ENCODE results near the gene DPY19L1.
A peak's percentile ranks its signal among the peaks of the same experiment; 100 is the strongest.
"Not testable (repeated sequence)": the region's sequence is repeated elsewhere in the genome, so short reads cannot be mapped to it uniquely, and the experiment has no call there.

The DPY19L1 gene

DNA sequence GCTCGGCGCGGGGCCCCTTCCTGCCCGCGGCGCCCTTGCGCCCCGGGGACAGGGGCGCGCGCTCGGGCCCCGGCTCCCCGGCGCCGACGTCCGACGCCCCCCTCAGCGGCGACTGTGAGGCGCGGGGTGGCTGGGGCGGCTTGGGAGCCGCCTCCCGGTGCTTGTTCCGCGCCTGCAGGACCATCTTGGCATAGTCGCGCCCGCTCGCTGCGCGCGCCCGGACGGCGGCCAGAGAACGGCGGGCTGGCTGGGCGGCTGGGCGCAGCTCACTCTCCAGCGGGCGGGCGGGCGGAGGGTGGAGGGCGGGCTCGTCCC, at the start of gene DPY19L1:
Gene DPY19L1 (minus strand): TSS at position 275 of the 315 bp plus-strand sequence. CDS start 91 bp downstream, at position 184.
- DNase-seq, result no peak

DNA sequence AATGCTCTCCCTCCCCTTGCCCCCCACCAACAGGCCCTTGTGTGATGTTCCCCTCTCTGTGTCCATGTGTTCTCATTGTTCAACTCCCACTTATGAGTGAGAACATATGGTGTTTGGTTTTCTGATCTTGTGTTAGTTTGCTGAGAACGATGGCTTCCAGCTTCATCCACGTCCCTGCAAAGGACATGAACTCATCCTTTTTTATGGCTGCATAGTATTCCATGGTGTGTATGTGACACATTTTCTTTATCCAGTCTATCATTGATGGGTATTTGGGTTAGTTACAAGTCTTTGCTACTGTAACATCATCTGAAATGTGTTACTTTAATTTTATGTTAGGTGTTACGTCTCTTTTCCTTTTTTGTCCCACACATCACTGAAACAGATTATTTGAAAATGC, 42.2 kb upstream of the DPY19L1 start:
- not testable (repeated sequence) for DNase-seq

DNA sequence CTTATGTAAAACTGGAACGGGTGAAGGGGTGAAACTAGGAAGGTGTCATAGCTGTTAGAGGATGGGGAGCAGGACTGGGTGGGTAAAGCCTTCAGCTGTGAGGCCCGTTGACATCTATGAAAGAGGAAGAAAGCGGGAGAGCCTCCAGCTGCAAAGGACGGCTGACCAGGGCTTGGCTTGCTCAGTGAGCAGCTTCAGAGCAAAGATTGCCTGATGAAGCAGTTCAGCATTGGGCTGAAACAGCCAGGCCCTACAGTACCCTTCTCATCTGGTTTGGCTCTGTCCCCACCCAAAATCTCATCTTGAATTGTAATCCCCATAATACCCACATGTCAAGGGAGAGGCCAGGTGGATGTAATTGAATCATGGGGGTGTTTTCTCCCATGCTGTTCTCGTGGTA, 36.7 kb upstream of the DPY19L1 start:
- not testable (repeated sequence) for DNase-seq

DNA sequence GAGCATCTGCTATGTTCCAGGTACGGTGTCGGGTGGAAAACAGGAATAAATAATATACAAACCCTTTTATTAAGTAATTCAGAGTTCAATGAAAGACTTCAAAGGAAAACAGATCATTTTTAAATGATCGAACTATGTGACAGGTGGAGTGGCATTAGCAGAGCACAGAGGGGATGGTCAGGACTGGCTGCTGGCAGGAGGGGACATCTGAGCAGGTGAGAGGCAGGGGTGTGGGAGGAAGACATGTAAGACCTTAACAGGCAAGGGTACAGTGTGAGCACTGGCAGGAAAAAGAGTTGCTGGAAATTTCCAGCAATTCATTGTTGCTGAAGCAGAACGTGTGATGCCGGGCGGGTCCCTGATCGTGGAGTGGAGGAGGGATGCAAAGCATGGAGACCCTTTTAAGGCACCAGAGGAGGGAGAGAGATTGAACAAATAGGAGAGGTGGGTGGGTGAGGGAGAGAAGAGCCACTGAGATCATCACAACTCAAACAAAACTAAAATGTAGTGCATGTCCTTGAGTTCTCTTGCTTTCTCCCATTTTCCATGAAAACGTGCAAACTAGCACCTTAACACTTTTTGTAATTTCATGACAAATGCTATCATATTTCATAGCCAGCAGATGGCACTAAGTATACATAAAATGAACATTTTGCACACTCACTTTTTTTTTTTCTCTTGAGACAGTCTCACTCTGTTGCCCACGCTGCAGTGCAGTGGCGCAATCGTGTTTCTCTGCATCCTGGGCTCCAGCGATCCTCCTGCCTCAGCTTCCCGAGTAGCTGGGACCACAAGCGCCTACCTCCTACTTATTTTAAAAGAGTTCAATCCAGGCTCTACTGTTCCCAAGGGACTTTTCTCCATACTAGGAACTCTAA, 35.9 kb upstream of the DPY19L1 start:
- DNase-seq, result peak; percentile 8

DNA sequence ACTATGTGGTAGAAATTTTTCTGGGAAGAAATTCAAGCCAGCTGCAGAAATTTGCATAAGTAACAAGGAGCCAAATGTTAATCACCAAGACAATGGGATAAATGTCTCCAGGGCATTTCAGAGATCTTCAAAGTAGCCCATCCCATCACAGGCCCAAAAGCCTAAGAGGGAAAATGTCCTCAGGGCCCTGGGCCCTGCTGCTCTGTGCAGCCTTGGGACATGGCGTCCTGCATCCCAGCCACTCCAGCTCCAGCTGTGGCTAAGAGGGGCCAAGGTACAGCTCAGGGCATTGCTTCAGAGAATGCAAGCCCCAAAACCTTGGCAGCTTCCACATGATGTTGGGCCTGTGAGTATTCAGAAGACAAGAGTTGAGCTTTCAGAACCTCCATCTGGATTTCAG, 31.8 kb upstream of the DPY19L1 start:
- not testable (repeated sequence) for DNase-seq

DNA sequence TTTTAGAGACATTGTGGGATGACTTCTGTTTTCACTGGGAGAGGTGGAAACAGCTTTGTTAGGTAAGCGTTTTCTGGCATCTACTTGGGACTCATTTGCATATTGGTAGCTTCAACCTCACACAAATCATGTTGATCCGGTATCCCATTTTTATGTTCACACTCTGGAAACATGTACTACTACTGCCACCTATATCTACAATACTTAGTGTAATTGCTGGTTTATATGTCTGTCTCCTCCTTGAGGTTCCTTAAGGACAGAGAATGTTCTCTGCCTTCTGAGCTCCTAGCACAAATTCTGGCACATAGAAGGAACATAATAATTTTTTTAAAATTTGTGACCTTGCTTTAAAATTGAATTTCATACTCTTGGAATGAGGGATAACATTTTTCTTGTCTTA, 28.1 kb upstream of the DPY19L1 start:
- DNase-seq, result not testable (repeated sequence)

DNA sequence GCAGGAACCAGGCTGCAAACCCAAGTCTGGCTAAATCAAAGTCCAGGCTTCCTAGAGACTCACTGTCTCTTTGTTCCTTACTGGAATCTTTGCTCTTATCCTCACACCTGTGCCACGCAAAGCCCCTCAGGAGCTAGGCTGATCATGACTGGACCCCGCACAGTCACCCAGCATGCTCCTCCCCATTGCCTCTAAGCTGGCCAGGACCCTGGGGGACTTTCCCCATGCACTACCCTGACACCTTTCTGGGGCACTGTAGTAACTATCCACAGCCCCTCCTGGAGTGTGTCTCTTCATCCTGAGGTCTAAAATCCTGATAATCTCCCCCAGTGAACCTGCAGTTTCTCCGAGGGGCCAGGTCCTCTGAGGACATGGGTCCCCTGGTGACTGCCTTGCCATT, 21.3 kb upstream of the DPY19L1 start:
- DNase-seq, result not testable (repeated sequence)

DNA sequence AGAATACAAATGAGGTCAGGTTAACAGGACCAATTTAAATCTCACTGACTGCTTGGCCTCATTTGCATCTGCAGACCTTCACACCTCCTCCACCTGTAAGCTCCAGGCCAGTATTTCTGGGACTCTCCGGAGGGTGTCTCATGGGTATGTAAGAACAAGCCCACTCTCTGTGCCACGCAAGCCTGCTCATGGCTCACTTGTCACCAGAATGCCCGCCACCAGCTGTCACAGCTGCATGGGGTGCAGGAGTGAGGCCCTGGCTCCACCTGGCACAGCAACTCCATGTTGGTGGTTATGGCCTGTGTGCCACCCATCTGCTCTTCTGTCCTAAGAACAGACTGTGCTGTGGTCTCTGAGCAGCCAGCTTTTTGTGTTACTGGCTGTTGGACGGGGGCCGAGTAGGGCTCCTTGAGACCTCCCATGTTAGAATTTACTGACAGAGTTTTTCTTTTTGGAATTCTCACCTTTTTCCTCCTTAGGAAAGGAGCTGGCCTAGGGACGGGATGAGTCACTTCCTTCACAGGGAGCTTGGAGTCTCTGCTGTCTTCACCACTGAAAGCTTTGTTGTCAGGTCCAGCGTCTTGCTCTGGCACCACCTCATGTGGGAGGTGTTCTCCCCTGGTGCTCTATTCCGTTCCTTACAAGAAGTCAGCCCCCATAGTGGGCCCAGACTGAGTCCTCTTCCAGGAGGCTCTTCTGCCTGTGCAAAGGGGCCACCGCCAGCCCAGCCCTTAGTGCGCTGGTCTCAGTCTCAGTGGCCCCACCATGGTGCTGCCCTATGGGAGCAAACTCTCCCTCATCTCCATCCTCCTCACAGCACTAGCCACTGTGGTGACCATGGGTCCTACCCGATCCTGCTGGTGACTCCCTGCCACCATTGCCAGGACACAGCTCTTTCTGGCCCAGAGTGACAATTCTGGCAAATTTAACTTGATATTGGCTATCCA, 20.5 kb upstream of the DPY19L1 start:
- DNase-seq, result not testable (repeated sequence)

DNA sequence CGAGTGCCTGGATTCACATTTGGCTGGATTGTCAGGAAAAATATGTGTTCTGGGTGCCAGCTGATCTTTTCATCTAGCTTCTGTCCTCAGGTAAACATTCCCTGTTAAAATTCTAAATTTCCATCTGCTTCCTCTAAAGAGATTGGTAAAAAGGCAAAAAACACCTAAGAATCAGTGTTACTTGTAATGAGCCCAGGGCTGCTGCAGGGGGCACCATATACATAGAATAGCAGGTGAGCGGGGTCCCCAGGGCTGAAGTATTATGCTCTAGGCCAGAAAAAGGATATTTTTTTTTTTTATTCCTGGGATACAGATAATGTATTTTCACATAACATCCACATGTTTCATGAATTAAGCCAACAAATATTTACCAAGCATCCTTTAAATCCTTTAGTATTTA, 18.4 kb upstream of the DPY19L1 start:
- DNase-seq, result not testable (repeated sequence)

DNA sequence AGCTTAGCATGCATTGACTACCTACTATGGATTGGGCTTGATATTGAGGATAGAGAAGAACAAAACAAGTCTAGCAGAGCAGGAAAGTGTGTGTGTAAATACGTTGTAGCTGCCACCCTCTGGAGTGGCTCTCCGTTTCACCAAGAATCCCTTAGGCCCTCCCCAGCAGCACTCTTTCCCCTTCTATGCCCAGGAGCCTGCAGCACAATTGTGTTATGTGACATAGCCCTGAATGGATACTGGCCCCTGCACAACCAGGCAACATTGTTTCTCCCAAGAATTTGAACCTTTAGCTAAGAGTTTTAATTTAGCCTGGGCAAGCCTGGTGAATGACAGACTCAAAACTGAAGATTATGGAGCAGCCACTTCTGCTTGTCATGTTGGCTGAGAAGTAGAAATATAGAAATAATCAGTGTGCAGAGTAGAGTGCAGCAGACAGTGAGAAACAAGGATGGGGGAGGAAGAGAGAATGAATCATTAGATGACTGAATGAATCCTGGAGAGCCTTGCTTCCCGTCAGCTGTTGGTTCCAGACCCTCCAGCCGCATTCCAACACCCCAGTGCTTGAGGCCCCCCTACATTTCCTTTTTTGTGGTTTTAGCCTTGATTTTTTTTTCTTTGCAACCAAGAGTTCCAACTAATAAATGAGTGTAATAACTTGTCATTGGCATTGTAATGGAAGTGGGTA, 16.3 kb upstream of the DPY19L1 start:
- DNase-seq, result not testable (repeated sequence)

DNA sequence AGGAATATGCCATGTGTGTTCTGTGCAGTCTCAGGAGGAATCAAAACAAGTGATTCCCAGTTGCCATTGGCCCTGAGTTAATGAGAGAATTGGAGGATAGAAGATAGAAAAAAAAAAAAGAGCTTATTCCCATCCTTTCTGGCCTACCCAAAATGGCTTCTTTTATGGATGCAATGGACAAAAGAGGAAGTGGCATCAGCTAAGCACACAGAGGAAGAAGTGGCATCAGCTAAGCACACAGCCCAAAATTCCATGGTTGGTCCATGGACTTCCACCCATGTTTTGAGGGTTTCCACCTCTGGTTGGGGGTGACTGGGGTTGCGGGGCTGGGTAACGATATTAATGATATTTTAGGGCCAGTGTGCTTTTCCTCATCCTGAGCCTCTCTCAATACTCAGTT, 11.1 kb upstream of the DPY19L1 start:
- not testable (repeated sequence) for DNase-seq

DNA sequence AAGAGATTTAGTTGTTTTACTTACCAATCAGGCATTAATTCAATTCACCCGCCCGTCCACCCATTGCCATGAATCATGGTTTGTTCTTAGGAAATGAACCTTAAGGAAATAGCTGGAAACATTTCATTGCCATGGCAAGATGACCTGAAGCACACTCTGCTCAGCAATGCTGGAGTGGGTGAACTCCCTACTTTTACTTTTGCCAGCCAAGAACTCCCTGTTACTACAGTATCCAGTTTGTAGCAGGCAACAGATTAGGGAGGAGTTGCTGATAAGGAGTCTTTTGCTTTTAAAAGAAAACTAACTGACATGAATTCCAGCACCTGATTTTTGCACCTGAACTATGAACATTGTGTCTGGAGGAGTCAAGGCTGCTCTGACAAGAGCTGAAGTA, 10.6 kb upstream of the DPY19L1 start:
- DNase-seq, result not testable (repeated sequence)

DNA sequence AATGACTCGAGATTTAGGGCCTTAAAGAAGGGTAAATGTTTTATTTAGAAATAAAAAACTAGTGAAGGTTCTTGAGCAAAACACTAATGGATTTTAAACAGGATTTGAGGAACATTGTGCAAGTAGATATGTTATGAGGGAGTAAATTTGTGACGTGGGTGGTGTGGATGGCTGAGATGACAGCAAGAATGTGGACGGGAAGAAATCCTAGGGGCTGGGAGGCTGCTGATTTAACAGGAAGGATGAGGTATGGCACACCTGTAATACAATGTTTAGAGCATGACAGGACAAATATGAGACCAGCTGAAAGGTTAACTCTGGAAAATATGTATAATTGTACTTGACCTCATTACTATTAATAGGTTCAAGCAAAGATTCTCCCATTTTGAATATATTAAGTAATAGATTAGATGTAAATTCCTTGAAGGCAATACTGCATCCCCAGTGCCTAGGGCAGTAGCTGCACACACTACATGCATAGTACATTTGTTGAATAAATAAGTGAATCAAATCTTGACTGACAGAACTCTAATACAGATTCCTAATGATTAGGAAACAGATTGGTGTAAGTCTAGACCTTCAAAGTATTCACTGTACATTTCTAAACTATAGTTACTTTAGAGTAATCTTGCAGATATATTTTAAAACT, 10.1 kb upstream of the DPY19L1 start:
- not testable (repeated sequence) for DNase-seq

DNA sequence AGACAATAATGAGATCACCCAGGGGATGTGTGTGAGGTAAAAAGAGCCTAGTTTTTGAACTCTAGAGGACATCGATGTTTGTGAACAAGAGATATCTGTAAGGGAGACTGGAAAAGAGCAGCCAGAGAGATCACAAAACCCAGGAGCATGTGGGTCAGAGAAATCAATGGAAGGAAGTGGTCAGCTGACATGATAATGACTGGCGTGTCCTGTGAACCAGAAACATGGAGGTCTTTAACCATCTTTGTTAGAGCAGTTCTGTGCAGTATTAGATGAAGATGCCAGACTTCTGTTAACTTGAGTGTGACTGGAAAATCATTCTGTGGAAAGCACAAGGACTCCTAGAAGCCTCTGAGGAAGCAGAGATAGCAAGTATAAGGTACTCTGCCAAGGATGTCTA, 6.0 kb upstream of the DPY19L1 start:
- DNase-seq, result not testable (repeated sequence)

DNA sequence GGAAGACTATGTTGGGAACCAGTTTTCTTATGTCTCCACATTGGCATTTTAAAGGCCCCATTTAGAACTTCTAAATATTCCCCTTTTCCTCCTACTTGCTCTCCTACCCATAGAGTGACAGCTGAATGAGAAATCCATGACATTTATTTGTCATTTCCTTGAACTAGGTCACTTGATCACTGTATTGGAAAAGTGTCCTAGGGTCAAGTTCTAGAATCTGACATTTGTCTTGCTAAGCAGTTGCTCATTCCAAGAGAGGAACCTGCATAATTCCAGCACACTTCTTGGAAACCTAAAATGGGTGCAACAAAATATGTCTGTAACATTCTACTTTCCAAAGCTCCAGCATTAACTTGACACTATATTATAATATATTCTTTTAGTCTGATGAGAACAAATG, 3.6 kb upstream of the DPY19L1 start:
- DNase-seq, result no peak

DNA sequence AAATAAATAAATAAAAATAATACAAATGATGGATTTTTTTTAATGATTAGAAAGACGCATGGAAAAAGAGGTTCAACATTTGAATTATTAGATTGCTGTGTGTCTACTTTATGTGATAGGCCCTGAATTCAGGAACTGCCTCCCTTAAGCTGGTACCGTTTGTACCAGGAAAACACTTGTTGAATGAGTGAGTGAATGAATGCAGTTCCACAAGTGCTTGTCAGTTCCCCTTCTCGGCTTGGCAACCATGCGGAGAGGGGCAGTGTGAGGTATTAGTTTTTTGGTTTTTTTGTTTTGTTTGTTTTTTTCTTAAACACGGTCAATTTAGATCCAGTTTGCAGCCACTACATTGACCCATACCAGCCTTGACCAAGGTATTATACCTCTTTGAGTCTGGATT, 2.1 kb upstream of the DPY19L1 start:
- no peak for DNase-seq

DNA sequence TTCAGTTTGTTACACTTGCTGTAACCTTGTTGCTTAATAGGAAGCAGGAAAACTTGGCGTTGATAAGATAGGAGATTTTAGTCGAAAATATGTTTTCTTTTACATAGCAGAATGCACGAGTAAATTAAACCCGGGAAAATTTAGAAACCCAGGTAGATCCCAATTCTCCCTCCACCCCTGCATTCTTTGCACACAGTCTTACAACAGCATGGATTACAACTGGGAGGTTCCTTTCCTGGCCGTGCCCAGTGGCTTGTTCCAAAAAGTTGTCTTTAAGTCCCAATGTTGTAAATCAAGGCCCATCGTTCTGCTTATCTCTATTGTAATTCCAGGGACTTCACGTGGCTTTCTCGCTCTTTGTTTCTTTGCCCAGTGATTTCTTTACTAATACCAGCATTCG, 1.1 kb upstream of the DPY19L1 start:
- DNase-seq, result no peak

DNA sequence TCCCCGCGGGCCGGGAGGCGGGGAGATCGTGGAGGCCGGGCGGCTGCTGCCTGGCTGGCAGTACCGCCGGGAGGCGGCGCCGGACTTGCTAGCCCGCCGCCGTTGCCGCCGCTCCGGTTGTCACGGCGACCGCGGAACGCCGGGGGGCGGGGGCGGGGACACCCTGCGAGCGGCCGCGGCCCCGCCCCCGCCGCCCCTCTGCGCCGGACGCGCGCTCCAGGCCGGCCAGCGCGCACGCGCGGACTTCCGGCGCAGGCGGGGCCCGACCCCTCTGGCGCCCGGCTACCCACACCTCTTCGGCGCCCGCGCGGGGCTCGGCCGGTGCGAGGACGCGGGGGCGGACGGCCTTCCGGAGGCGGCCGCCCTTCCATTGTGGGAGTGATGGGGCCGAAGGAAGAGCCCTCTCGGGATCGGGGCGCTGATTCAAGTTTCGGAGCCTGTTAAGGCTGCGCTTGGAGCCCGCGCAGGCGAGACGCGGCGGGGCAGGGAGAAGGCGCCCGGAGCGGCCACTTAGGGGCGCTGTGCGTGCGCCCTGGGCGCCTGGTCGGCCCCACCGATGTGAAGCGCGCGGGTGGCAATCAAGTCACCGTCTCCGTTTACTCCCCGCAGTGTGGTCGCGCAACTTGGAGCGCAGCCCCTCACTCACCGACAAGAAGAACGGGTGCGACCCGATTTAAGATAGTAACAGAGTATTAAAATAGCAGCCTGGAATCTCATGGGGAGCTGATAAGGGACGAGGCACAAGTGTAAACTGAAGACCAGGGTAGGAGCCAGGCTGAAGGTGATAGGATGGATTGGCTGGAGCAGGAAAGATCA, 449 bp upstream of the DPY19L1 start:
- peak; percentile 74 for DNase-seq

DNA sequence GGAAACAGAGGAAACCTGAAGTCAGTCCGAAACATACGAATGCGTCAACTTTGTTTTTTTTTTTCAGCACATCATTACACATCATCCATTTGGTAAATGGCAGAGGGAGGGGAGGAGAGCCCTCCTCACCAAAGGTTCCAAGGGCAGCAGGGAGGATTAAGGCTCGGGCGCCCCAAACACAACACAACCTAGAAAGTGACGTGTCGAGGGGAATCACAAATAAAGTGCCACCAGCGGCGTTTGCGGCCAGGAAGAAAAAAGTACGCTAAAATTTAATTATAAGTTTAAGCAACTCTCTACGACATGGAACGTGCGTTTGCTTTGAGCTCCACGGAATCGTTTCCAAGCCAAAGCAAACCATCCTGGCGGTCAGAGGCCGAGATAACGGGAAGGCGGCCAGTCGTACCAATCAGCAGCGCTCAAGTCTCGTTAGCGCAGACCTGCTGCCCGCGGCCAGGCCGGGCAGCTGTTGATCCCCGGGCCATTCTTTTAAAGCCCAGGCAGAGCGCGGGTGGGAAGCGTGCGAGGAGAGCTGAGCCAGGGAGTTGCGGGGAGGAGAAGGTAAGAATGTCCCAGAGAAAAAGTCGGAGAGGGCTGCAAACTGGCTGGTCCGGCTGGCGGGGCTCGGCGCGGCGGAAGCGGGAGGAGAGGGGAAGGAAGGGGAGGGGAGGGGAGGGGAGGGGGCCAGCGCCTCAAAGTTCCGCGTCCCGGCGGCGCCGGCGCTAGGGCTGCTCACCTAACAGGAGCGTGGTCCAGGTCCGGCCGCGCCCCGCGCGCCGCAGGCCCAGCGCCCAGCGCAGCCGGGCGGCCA, 719 bp downstream of the DPY19L1 start:
- DNase-seq, result peak; percentile 21

DNA sequence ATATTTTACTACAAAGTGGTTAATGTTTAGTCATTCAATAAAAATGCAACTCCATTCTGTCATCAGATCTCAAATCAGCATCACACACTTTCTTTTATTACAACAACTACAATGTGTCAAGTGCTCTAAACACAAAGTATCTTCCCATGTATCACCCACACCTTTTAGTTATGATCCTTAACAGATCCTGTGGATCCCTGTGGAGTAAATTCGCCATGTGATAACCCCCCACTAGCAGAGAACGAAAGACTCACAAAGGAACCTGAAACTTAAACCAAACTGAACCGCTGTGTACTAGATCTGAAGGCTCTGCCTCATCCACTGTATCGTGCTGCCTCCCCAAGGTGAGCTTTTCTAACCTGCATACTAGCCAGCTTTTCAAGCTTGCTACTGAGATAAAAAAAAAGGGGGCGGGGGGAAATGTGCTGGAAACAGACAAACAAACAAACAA, 1.7 kb downstream of the DPY19L1 start:
- peak; percentile 70 for DNase-seq

DNA sequence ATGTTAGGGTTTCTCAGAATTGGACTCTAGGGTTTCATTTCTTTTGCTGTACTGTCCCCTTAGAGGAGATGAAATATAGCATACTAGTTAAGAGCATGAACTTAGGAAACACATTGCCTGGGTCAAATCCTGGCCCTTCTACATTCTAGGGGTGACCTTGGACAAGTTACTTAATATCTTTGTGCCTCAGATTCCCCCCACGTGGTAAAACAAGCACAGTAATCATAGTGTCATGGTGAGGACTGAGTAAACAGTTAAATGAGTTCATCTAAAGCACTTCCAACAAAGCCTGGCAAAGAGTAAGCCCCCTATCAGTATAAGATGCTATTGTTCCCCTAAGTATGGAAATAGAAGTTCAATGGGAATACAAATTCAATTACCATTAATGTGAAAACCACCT, 5.1 kb downstream of the DPY19L1 start:
- no peak for DNase-seq
